Stomach (tissue), 9 donors: ENCODE results near the gene PIEZO2. TPM values are rescaled to one million over a fixed set of nuclear protein-coding genes. Genes with fewer than 3 reads are reported as not detected.
"Not testable (repeated sequence)": the region's sequence is repeated elsewhere in the genome, so short reads cannot be mapped to it uniquely, and the experiment has no call there.

ENCODE experiments used
- DNase-seq, 2 donors: peaks; one replicate each; pipeline versions ENCODE4 v3.0.0 to v3.0.0-alpha.2; 2013 to 2019
- H3K27ac ChIP-seq, 5 donors: fragments of 200-600 bp in 4 of 5; sonication (generic) in 4 of 5; one replicate each; pipeline ENCODE4 v1.5.1; 2013 to 2019; ENCODE audit warnings: mild to moderate bottlenecking in 1 of 5, moderate library complexity in 1 of 5
- H3K27me3 ChIP-seq, 3 donors: fragments of 200-600 bp; sonication (generic); one replicate each; pipeline ENCODE4 v1.5.1; 2017 to 2019; ENCODE audit warnings: mixed run types in 1 of 3
- H3K36me3 ChIP-seq, 4 donors: fragments of 200-600 bp; sonication (generic); 1 replicate in 3 of 4; 2 replicates in 1 of 4; pipeline ENCODE4 v1.5.1; 2016 to 2019
- H3K4me1 ChIP-seq, 4 donors: fragments of 200-600 bp; sonication (generic); one replicate each; pipeline ENCODE4 v1.5.1; 2016 to 2019
- H3K4me3 ChIP-seq, 4 donors: fragments of 200-600 bp; sonication (generic) in 3 of 4; one replicate each; pipeline ENCODE4 v1.5.1; 2016 to 2019; ENCODE audit warnings: mild to moderate bottlenecking in 1 of 4
- H3K9me3 ChIP-seq, 4 donors: fragments of 200-600 bp; sonication (generic); one replicate each; pipeline ENCODE4 v1.5.1; 2016 to 2019
- EP300 ChIP-seq: sonication (generic); formaldehyde crosslinking; IDR thresholded peaks from one replicate; pipeline ENCODE4 v1.6.1; 2017; ENCODE audit warnings: antibody characterized with exemption
- POLR2A ChIP-seq, 4 donors: fragments of 450-650 bp; IDR thresholded peaks; one replicate each; pipeline ENCODE4 v1.6.1; 2016; ENCODE audit warnings: antibody characterized with exemption in 4 of 4, control low read depth in 2 of 4, mild to moderate bottlenecking in 1 of 4, moderate library complexity in 1 of 4
- POLR2AphosphoS5 ChIP-seq, 3 donors: sonication (generic); formaldehyde crosslinking; IDR thresholded peaks; one replicate each; pipeline ENCODE4 v1.6.1; 2016; ENCODE audit warnings: antibody characterized with exemption in 3 of 3
- WGBS, 5 donors: extraction: QIAGEN DNeasy Blood & Tissue Kit in 3 of 5; methylation state at CpG; one replicate each; pipeline versions ENCODE4 v1.1.5 to v1.1.7; 2013 to 2018; 5-methylcytosine and 5-hydroxymethylcytosine counted together
- intact Hi-C: fragments of 100-400 bp; cut with DNase I; formaldehyde crosslinking; loops from one replicate; pipeline ENCODE4 v1.15.1; 2023; ENCODE audit warnings: low total_unique reads
- polyA plus RNA-seq, 3 donors: library from polyadenylated mRNA; stranded (reverse); fragments of 200-250 nt; gene quantifications; one replicate each; pipeline ENCODE4 v1.2.3, GENCODE V29; 2013
- total RNA-seq, 5 donors: library from RNA; depleted of rRNA; stranded (reverse); fragments of >200 nt; gene quantifications; one replicate each; pipeline versions ENCODE4 v1.1.0 to v1.2.3, GENCODE V29; 2014 to 2016
- TF ChIP-seq, protein P1 (sequence below), 7 experiments: fragments of 450-650 bp in 4 of 7; fragments of 200-600 bp in 3 of 7; sonication (generic) in 3 of 7; IDR thresholded peaks; one replicate each; pipeline ENCODE4 v1.5.1; 2016 to 2019; ENCODE audit warnings: antibody characterized with exemption in 7 of 7, control low read depth in 2 of 7, mild to moderate bottlenecking in 1 of 7
- donor health status: healthy with polysubstance abuse.
- donor health status: Bipolar disorder and iron deficiency.
- donor health status: healthy.

PIEZO2 gene
- total and polyA plus RNA-seq, 8 donors, result 0.30 to 45.3 (median 2.5) TPM

DNA sequence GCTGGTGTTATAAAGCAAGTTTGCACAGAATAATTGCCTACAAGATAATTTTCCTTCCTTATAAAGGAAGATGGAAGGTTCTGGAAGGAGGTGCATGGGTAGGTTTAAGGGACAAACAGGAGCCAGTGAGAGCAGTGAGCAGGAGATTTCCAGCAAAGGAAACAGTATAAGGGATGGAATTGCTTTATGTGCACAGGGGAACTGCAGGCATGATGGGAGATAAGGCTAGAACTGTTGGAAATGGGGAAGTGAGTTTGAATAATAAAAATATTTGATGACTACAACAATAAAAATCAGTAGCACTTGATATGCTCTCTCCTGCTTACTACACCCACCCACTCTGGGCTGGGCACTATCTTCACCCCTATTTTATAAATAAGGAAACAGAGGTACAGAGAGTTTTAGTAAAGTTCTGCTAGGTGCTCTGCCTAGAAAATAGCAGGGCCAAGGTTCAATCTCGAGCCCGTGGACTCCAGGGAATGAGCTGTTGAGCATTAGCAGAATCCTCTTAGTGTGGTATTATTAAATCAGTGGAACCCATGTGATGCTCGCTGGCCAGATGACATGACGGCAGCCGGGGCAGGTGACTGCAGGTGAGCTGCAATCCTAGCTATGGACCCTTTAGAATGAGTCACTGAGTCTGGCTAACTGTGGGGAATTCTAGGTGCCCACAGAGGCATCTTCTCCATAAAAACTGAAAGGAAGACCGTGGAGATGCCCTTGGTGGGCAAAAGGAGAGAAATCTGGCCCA lies 302.5 kb downstream of the PIEZO2 start:
- Histone ChIP-seq H3K9me3 (no peaks in the 10 kb centered on the region), H3K4me3 (no peak overlapping the region), H3K4me1 (peaks cover 0 to 6% (median 2%) of the 10 kb centered on the region in 4 donors), H3K27me3 (peaks cover 0 to 8% (median 0%) of the 10 kb centered on the region in 3 donors), H3K27ac (no peak overlapping the region), H3K36me3 (no peaks in the 10 kb centered on the region)
- DNase-seq, result no peak
- TF ChIP-seq, protein P1, sequence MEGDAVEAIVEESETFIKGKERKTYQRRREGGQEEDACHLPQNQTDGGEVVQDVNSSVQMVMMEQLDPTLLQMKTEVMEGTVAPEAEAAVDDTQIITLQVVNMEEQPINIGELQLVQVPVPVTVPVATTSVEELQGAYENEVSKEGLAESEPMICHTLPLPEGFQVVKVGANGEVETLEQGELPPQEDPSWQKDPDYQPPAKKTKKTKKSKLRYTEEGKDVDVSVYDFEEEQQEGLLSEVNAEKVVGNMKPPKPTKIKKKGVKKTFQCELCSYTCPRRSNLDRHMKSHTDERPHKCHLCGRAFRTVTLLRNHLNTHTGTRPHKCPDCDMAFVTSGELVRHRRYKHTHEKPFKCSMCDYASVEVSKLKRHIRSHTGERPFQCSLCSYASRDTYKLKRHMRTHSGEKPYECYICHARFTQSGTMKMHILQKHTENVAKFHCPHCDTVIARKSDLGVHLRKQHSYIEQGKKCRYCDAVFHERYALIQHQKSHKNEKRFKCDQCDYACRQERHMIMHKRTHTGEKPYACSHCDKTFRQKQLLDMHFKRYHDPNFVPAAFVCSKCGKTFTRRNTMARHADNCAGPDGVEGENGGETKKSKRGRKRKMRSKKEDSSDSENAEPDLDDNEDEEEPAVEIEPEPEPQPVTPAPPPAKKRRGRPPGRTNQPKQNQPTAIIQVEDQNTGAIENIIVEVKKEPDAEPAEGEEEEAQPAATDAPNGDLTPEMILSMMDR (IDR thresholded peaks at IDR 0.05), result no peak
- TF ChIP-seq POLR2AphosphoS5 (IDR thresholded peaks at IDR 0.05), result no peak
- TF ChIP-seq EP300, result no peak
- TF ChIP-seq POLR2A (IDR thresholded peaks at IDR 0.05), result no peak
- intact Hi-C loops, result no loop called here
- WGBS, 5 donors, result 76 to 84% (median 80%) methylated on average over 6 of the region's 6 CpGs

- H3K4me1 ChIP-seq, H3K27me3 ChIP-seq, H3K27ac ChIP-seq, H3K9me3 ChIP-seq, intact Hi-C loops, DNase-seq, H3K36me3 ChIP-seq, H3K4me3 ChIP-seq: not testable (repeated sequence)
- 73 to 88% (median 75%) methylated on average over 2 of the region's 2 CpGs for WGBS, 5 donors
Observed at GRCh38 chr18:10846035-10846434, 303.3 kb downstream of the PIEZO2 start.

GRCh38 chr18:10843565-10843964 lies 305.8 kb downstream of the PIEZO2 start:
- no peak overlapping the region for H3K4me3 ChIP-seq
- no peaks in the 10 kb centered on the region for H3K9me3 ChIP-seq
- DNase-seq, result no peak
- intact Hi-C loops, result no loop called here
- TF ChIP-seq POLR2A (IDR thresholded peaks at IDR 0.05) (no peak), POLR2AphosphoS5 (IDR thresholded peaks at IDR 0.05) (no peak), EP300 (no peak)
- TF ChIP-seq, protein P1 (IDR thresholded peaks at IDR 0.05), result no peak
- H3K4me1 ChIP-seq, result no peaks in the 10 kb centered on the region
- no peaks in the 10 kb centered on the region for H3K36me3 ChIP-seq
- no peak overlapping the region for H3K27ac ChIP-seq
- 47 to 67% (median 64%) methylated on average over 5 of the region's 5 CpGs for WGBS, 5 donors
- H3K27me3 ChIP-seq, result no peaks in the 10 kb centered on the region

DNA sequence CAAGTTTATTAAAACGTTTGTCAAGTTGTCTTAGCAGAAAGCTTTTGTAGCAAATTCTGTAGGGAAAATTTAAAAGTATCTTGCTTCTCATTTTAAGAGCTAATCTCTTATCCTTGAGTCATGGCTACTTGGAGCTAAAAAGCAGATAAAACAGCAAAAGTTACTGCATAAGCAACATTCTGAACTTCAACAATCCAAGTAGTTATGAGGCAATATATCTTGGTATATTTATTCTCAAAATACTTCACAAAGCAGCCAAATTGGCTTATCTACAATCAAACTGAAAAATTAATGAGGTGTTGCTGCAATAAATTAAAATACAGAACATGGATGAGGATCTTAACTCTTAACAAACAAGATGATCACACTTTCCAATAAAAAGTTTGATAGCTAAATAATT lies 306.5 kb downstream of the PIEZO2 start:
- intact Hi-C loops, result no loop called here
- H3K4me3 ChIP-seq, result no peak overlapping the region
- no peaks in the 10 kb centered on the region for H3K36me3 ChIP-seq
- 7 to 19% (median 16%) methylated on average over 1 of the region's 1 CpG for WGBS, 5 donors
- no peaks in the 10 kb centered on the region for H3K4me1 ChIP-seq
- no peak for DNase-seq
- no peaks in the 10 kb centered on the region for H3K9me3 ChIP-seq
- H3K27me3 ChIP-seq, result no peaks in the 10 kb centered on the region
- H3K27ac ChIP-seq, result no peak overlapping the region
- TF ChIP-seq, protein P1 (IDR thresholded peaks at IDR 0.05), result no peak
- TF ChIP-seq POLR2A (IDR thresholded peaks at IDR 0.05) (no peak), POLR2AphosphoS5 (IDR thresholded peaks at IDR 0.05) (no peak), EP300 (no peak)

DNA sequence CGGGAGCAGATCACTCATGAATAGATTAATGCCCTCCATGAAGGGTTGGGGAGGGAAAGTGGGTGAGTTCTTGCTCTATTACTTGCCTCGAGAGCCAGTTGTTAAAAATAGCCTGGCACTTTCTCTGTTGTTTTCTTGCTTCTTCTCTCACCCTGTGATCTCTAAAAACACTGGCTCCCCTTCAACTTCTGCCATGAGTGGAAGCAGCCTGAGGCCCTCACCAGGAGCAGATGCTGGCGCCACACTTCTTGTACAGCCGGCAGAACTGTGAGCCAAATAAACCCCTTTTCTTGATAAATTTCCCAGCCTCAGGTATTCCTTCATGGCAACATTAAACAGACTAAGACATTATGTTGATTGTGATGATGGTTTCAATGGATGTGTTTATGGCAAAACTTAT lies 307.0 kb downstream of the PIEZO2 start:
- 49 to 72% (median 66%) methylated on average over 4 of the region's 4 CpGs for WGBS, 5 donors
- no peak overlapping the region for H3K4me3 ChIP-seq
- H3K4me1 ChIP-seq, result no peaks in the 10 kb centered on the region
- intact Hi-C loops, result no loop called here
- DNase-seq, result no peak
- H3K9me3 ChIP-seq, result no peaks in the 10 kb centered on the region
- no peak overlapping the region for H3K27ac ChIP-seq
- no peaks in the 10 kb centered on the region for H3K36me3 ChIP-seq
- TF ChIP-seq POLR2A (IDR thresholded peaks at IDR 0.05) (no peak), EP300 (no peak), POLR2AphosphoS5 (IDR thresholded peaks at IDR 0.05) (no peak)
- TF ChIP-seq, protein P1 (IDR thresholded peaks at IDR 0.05), result no peak
- no peaks in the 10 kb centered on the region for H3K27me3 ChIP-seq
